GM12872 (cell line): ENCODE data around the gene LRMDA.

Source experiments
- CTCF ChIP-seq: IDR thresholded peaks from 3 replicates; pipeline ENCODE4 v1.5.1; 2011; ENCODE audit warnings: low read depth, mild to moderate bottlenecking, low read length, moderate library complexity; ENCODE audit not compliant: insufficient read depth

LRMDA gene

GRCh38 chr10:75437693-75438092 is 6.3 kb downstream of the LRMDA start:
- TF ChIP-seq CTCF = no peak

GRCh38 chr10:75438275-75438674 is 6.9 kb downstream of the LRMDA start:
- TF ChIP-seq CTCF = no peak

- no peak for TF ChIP-seq CTCF
Measured at GRCh38 chr10:75439811-75440210, 8.4 kb downstream of the LRMDA start.

GRCh38 chr10:75440271-75440793 is 8.9 kb downstream of the LRMDA start:
- no peak for TF ChIP-seq CTCF

GRCh38 chr10:75441196-75441595 is 9.8 kb downstream of the LRMDA start:
- TF ChIP-seq CTCF = no peak

- TF ChIP-seq CTCF = no peak
Measured at GRCh38 chr10:75441682-75442081, 10.3 kb downstream of the LRMDA start.

- no peak for TF ChIP-seq CTCF
Measured at GRCh38 chr10:75443362-75443761, 11.9 kb downstream of the LRMDA start.
